CD4-positive, alpha-beta T cell treated with Interleukin-10 for 1 hour (primary cell): ENCODE results near the gene HIF3A.
"Not testable (repeated sequence)": the region's sequence is repeated elsewhere in the genome, so short reads cannot be mapped to it uniquely, and the experiment has no call there.

Experiments used
- DNase-seq: peaks from one replicate; pipeline ENCODE4 v3.0.0-alpha.2; 2020

HIF3A gene

DNA sequence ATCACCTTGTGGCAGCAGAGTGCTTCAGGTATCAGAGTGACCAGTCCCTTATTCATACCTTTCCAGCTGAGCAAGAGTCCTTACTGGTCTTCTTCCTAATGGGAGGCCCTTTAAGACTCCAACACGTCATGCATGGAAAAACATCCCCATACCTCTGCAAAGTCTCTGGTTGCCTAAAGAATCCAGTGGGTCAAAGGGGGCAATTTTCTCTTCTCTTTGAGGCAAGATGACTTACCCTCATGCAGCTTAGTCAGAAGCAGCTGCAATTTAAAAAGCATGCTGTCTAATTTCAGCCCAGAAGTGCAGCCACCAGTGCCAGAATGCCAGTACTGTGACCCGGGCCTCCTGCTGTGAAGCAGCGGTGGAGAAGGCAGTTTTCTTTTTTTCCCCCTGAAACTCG is 68.7 kb downstream of the HIF3A start:
- no peak for DNase-seq

DNA sequence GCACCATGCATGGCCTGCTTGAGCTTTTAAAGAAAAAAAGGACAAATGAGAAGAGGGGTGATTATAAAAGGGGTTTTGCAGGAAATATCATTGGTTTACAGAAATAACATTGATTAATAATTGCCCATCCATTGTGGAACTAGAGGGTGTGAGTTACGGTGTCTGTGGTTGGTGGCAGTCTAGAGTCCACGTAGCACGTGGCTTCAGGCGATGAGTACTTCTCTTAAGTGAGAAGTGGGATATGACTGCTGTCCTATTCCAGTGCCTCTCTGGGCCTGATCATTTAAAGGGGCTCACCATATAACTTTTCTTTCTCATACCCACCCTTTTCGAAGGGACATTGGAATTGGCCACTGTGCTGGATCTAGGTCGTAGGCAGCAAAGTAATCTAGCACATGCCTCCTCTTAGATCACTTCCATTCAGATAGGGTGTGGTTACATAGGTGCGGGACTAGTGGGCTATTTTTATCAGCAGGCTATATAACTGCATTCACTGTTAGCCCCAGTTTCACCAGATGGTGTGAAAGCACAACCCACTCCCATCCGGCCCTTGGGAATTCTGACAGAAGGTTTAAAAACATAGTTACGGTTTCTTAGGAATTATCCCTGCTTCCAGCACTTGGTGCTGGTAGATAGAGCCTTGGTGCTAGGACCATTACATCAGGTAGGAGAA is 69.9 kb downstream of the HIF3A start:
- no peak for DNase-seq

DNA sequence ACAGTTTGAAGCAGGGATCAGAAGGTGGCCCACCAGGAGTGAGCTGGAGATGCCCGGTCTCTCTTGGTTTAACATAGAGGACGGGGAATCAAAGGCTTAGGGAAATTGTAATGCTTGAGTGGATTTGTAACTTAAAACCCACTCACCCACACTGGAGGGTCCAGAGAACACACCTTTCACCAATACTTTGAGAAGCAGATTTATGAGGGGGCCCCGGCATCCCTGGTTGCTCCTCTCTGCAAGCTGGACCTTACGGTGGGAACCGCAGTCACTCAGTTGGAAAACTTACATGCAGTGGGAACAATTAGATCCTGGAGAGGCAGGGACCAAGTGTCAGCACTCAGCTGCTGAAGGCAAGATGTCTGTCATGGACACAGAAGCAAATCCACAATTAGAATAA is 70.6 kb downstream of the HIF3A start:
- DNase-seq: no peak

DNA sequence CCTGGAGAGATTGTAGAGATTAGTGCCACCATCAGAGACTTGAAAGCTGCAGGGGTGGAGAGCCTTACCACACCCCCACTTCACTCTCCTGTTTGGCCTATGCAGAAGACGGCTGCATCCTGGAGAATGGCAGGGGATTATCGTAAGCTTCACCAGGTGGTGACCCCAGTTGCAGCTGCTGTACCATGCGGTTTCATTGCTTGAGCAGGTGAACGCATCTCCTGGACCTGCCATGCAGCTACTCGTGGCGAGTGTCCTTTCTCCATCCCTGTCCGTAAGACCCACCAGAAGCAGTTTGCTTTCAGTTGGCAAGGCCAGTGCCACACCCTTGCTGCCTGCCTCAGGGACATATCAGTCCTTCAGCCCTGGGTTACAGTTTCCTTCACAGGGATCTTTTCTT is 71.3 kb downstream of the HIF3A start:
- no peak for DNase-seq

DNA sequence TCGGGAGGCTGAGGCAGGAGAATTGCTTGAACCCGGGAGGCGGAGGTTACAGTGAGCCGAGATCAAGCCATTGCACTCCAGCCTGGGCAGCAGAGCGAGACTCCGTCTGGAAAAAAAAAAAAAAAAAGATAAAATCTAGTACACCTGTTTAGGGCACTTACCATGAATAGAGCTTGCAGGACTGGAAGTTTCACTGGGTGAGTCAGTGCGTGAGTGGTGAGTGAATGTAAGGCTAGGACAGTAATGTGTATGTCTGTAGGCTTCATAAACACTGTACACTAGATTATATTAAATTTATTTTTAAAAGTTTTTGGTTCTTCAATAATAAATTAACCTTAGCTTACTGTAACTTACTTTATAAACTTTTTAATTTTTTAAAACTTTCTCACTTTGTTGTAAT is 73.0 kb downstream of the HIF3A start:
- no peak for DNase-seq

DNA sequence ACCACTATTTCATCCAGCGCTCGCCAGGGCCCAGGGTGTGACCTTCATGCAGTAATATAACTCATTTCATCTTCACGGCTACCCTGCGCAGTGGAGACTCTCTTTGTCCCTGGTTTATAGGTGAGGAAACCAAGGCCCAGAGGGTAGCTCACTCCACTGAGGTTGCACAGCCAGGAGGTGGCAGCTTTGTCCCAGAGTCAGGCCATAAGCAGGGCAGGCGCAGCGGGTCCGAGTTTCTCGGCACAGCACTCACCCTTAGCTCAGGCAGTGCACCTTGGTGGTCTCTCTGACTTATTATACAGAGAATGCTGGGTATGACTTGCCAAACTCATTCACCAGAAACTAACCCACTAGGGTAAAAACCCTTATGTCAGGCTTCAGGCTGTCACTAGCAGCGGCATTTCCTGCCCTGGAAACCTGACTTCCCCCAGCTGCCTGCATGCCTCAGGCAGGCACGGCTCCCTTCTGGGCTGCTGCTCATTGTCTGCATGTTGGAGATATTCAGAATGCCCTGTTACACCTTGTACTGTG is 74.6 kb downstream of the HIF3A start:
- DNase-seq: no peak

DNA sequence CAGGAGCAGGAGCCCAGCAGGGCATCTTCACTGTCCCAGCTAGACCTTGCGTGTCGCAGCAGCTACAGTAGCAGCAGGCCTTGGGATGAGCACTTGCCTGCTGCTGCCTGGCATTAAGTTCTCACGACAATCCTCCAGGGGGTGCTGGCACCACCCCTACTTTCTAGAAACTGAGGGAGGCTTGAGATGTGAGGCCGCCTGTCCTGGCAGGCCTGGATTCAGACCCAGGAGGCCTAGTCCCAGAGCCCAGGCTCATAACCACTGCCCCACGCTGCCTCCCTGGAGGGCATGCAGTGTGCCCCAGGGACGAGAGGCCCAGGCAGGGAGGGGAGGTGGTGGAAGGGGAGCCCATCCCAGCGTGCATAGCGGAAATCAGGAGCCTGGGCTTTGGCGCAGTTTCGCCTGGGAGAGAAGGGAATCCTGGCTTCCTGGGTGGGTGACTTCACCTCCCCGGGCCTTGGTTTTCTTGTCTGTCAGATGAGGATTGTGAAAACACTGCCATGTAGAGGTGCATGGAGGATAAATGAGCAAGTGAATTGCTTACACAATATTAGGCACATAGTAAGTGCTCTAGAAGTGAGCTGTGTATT is 76.2 kb downstream of the HIF3A start:
- DNase-seq: no peak

DNA sequence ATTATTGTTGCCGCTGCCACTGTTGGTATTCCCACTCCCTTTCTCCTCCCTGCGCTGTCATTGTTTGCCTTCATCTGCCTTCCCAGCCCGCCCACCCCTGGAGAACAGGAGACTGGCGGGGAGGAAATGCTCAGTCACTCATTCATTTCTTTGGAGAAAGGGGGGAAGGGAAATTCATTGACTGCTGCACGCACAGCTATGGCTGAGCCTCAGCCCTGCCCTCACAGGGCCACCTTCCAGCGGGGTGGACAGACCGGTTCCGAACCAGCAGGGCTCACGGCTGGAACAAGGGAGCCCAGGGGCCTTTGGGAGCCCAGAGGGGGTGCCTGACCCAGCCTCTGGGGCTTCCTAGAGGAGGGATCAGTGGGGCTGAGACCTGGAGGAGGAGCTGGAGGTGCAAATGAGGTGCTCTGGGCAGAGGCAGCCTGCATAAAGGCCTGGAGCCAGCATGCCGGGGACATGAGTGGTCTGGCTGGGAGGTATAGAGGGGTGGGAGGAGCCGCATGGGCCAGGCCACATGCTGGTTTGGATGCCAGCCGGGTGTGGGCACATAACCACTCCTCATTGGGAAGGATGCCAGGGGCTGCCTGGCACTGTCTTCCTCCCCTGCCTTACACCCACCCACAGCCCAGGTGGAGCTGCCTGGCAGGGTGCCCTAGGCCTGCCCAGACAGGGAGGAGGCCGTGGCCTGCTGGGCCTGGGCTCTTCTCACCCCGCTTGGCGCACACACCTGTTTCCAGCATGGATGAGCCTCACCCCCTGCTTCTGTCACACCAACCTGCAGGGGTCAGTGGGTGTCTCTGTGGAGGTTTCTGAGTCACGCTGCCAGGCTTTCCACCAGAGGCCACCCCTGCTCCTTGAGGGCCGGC is 76.9 kb downstream of the HIF3A start:
- DNase-seq: no peak

DNA sequence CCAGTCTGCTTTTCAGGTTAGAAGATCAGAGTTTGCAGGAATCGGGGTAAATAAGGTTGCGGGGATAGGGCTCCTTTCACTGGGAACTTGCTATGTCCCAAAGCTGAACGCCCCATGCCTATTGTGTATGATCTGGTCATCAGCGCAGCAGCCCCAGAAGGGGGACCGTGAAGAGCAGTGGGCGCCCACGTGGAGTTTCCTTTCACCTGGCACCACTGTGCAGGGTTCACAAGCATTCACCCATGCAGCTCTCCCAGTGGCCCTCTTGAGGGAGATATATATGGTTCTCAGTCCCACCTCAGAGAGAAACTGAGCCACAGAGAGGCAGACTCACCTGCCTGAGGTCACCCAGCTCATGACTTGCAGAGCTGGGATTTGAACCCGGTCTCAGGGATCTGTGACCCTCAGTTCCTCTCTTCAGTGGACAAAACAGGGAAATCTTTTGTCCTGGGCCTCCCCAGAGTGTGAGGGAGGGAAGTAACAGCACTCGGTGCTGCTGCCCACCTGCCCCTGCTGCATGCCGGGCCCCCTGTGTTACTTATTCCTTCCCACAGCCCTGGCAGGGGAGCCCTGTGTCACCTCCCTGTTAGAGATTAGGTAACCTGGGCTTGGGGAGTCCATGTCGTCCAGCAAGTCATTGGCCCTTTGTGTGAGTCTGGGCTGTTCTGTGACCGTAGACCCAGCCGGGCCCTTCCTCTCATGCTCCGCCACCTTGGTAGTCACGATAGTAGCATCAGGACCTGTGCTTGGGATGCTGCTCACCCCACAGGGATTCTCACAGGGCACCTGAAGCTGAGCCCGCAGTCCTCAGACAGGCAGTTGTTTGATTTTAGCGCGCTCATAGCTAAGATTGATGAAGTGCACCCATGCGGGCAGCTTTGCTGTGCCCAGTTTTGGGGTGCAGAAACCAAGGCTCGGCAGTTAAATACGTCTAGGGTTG is 78.0 kb downstream of the HIF3A start:
- no peak for DNase-seq

DNA sequence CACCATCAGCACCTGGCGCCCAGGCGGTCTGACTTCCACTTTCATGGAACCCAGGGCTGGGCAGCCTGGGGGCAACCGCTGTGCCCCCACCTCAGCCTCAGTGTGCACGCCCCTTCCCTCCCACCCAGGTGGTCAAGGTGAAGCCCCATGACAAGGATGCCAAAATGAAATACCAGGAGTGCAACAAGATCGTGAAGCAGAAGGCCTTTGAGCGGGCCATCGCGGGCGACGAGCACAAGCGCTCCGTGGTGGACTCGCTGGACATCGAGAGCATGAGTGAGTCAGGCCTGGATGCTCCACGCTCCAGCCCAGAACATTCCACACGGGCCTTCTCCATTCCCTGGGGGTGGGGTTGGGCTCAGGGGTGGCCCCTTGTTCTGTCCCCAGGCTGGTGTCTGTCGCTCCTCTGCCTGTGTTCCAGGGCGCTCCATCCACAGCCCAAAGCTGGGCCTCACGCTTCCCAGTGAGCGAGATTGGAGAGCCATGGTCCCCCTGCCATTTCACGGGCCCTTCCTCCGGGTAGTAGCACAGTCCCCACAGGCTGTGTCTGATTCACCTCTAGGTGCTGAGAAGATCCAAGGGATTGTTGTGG is 78.7 kb downstream of the HIF3A start:
- not testable (repeated sequence) for DNase-seq

DNA sequence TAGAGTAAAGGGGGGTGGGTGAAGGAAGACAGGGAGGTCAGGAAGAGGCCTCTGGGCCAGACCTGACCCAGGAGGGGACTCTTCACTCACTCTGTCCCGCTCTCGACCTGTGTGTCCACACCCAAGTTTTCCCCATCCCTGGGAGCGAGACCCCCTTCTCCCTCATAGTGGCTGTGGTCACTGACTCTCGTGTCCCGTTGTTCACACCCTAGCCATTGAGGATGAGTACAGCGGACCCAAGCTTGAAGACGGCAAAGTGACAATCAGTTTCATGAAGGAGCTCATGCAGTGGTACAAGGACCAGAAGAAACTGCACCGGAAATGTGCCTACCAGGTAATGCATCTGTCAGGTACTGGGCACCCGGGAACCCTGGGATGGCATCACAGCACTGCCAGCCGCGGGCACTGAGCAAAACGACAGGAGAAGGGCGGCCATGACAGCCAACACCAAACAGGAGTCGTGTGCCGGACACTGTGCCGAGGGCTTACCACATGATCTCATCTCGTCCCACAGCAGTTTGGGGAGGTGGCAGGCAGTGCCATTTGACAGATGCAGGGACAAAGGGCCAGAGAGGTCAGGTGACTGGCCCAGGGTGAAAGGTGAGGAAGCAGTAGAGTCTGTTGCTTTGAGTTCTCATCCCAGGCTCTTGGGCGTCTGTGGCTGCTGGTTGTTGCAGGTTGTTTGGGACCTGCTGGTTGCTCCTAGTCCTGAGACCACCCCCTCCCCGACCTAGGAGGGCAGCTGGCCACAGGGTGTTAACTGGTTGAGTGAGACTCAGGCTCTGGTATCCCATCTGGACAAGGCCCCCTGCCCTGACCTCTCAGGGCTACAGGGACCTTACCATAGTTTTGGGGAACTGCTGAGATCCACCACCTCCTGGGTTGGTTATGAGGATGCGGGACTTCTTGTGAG is 79.7 kb downstream of the HIF3A start:
- DNase-seq: no peak

DNA sequence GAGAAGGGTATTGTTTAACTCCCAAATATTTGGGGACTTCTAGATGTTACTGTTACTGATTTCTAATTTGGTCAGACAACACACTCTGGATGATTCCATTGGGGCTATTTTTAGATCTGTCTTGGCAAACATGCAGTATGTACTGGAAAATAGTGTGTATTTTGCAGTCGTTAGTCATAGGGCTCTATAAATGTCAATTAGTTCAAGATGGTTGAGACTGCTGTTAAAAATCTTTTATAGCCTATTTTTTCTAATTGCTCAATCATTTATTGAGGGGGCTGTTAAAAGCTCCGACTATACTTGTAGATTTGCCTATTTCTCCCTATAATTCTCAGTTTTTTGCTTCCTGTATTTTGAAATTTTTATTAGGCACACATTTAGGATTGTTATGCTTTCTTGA is 81.4 kb downstream of the HIF3A start:
- no peak for DNase-seq

DNA sequence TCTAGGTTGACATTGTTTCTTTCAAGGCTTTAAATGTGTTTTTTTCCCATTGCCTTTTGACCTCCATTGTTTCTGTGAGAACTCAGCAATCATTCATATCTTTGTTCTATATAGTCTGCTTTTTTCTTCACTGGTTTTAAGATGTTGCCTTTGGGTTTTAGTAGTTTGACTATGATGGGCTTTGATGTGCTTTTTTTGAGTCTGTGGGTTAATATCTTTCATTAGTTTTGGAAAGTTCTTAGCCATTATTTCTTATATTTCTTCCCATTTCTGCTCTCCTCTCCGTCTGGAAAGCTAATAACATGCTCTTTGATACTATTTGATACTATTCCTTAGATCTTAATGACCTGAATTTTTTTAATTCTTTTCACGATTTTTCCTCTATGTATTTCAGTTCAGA is 83.8 kb downstream of the HIF3A start:
- no peak for DNase-seq

DNA sequence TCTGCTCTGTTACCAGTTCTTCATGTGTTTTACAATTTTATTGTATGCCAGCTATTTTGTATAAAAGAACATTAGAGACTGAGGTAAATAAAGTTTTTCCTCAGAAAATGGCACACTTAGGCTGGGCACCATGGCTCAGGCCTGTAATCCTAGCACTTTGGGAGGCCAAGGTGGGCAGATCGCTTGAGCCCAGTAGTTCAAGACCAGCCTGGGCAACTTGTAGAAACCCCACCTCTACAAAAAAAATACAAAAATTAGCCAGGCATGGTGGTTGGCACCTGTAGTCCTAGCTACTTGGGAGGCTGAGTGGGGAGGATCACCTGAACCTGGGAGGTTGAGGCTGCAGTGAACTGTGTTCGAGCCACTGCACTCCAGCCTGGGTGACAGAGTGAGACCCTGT is 84.5 kb downstream of the HIF3A start:
- DNase-seq: no peak

DNA sequence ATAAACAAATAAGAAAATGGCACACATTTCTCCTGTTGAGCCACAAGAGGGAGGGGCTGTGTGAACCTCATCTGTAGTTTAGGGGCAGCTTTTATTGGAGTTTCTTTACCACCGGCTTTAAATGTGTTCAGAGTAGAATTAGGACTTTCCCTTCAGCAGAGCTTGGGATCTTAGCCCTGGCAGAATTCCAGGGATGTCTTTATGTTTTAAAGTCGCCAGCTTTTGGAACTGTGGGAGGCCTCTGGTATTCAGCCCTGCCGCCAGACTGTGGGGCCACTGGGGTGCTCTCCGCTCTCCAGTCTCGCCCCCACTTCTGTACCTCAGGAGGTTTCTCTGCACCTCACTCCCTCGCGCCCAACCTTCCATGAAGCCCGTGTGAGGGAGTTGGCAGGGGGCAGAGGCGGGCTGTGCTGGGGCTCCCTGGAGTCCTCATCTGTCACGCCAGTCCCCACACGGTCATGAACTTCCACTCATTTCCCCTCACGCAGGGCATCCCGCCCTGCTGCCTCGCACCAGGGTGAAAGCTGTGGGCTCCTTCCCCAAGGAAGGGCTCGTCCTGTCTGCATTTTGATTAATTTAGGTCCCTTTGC is 85.0 kb downstream of the HIF3A start:
- no peak for DNase-seq

DNA sequence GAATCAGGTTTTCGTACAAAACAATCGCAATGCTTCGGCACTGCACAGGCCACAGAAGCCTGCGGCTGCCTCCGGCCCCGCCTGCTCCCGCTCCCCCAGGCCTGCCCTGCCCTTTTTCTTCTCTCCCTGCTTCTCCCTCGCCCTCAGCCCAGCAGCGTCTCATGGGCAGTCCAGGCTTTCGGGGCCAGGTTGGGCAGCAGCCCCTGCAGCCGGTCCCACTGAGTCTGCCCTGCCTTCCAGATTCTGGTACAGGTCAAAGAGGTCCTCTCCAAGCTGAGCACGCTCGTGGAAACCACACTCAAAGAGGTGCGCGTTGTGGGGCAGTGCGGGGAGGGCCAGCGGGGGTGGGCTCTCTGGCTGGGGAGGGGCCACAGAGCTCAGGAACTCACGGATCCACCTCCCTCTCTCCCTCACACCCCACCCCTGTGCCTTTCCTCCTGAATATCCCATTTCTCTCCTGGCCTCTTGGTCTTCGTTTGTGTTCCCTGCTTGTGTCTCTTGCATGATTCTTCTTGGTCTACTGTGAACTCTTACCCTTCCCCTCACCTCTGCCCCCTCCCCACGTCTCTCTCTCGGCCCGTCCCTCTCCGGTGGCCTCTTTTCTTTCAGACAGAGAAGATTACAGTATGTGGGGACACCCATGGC is 86.5 kb downstream of the HIF3A start:
- no peak for DNase-seq

DNA sequence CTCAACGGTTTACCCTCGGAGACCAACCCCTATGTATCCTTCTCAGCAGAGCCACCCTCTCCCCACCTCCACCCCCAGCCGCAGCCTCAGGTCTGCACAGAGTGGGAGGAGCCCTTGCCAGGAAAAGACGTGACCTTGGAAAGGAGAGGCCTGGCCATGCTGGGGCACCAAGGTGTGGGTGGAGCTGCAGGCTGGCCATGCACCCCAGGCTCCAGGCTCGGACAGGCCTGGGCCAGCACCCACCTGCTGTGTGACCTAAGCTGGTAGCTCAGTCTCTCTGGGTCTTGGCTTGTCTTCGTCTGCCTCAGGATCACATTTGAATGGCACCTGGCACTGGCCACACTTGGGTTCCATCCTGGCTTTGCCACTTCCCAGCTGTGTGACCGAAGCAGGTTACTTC is 87.0 kb downstream of the HIF3A start:
- DNase-seq: no peak

DNA sequence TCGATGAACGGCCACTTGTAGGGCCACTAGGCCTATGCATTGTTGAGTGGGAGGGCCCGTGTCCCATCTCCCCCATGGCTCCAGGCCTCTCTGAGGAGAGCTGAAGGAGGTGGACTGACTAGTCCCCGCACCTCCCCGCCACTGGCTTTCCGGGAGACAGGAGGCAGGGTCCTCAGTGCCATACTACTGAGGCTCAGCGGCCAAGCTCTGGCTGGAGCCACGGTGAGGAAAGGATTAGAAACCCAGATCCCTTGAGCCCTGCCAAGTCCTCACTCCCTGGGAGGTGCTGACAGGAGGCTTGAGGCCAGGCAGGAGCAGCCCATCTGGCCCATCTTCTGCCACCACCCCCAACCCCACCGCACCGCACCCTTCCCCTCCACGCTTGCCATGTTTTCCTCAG is 87.6 kb downstream of the HIF3A start:
- DNase-seq: no peak

DNA sequence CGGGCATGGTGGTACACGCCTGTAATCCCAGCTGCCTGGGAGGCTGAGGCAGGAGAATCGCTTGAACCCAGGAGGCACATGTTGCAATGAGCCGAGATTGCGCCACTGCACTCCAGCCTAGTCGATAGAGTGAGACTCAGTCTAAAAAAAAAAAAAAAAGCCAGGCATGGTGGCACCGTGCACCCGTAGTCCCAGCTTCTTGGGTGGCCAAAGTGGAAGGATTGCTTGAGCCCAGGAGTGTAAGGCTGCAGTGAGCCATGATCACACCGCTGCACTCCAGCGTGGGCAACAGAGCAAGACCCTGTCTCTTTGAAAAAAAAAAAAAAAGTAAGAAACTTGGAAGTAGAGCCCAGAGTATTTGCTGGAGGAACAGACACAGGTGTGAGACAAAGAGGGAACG is 88.8 kb downstream of the HIF3A start:
- no peak for DNase-seq

DNA sequence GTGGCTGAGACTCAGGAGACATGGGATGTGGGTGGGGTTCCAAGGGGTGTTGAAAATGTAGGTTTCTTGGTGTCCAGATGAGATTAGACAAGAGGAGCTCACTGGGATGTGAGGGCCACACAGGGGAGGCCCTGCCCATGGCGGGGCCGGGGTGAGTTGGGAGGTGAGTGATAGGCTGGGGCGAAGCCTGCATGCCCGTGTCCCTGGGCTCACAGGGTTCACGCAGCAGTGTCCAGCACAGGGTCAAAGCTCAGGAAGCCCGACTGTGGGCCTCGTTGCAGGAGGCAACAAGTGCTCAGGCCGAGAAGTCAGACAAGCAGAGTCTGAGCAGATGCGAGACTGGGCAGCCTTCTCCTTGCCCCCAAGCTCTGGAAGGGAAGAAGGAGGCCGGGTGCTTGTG is 89.3 kb downstream of the HIF3A start:
- no peak for DNase-seq
